NT2/D1 (cell line): Measurements from ENCODE around the gene GUCY2F.

ENCODE experiments used
- SUZ12 ChIP-seq: IDR thresholded peaks from 2 replicates; pipeline ENCODE4 v1.6.1; 2011; ENCODE audit not compliant: insufficient read length, insufficient read depth; ENCODE audit errors: extremely low read depth
- YY1 ChIP-seq: IDR thresholded peaks from 2 replicates; pipeline ENCODE4 v1.6.1; 2011; ENCODE audit not compliant: insufficient read length, insufficient read depth
- ZNF274 ChIP-seq: IDR thresholded peaks from 2 replicates; pipeline ENCODE4 v1.6.1; 2011; ENCODE audit warnings: mild to moderate bottlenecking, low read depth, low read length

DNA sequence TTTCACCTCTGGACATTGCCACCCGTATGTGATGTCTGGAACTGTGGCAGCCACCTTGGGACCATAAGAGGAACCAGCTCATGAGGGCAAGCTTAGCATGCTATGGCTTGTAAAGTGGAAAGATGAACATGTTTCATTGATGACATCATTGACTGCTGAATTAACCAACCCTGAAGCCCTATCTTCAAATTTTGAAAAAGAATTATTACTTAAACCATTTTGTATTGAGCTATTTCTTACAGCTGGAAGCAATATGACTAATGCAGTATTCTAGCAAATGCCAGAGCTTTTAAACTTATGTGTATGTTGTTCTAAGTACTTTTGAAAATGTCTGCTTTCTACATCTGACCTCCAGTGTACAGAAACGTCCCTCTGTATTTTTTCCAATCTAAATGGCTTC, 18.1 kb downstream of the GUCY2F start:
- TF ChIP-seq ZNF274, result no peak
- TF ChIP-seq SUZ12, result no peak
- TF ChIP-seq YY1, result no peak
